NCI-H128 (cell line): ENCODE measurements around the gene KRT86.
"Not testable (repeated sequence)": the region's sequence is repeated elsewhere in the genome, so short reads cannot be mapped to it uniquely, and the experiment has no call there.

Experiments used
- DNase-seq: peaks from one replicate; lab custom pipeline; 2025; ENCODE audit not compliant: unreplicated experiment; lab: John Stamatoyannopoulos, UW

The KRT86 gene

GRCh38 chr12:52251367-52252051 is 22.9 kb upstream of the KRT86 start:
- DNase-seq, result no peak

- DNase-seq, result not testable (repeated sequence)
Measured at GRCh38 chr12:52252175-52252615, 22.2 kb upstream of the KRT86 start.

GRCh38 chr12:52252728-52253343 is 21.6 kb upstream of the KRT86 start:
- no peak for DNase-seq

DNA sequence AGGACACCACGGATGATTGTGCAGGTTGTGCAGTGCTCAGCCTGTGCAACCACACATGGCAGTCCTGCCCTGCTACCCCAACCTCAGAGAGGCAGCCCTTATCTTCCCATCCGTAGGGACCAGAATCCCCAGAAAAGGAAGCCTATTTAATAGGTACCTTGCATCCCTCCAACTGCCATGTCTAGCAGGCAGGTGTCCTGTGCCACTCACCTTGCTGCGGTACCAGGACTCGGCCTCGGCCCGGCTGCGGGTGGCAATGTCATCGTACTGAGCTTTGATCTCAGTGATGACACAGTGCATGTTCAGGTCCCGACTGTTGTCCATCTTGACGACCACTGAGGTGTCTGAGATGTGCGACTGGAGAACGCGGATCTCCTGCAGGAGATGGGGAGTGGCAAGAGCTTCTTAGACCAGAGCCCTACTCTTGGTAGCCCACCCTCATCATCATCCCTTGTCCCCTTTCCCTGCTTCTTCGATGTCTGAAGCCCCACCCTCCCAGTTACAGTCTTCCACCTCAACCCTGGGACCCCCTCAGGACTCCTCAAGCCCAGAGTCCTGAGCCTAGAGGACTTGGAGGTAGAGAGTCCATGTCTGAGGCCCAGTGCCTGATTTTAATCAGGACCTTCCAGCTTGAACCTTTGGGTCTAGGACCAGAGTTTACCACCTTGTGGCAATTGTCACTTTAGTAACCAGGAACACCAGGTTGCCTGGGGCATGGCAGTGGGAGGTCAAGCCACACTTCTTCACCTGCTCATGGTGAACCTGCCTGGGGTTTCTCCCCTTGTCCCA is 20.9 kb upstream of the KRT86 start:
- no peak for DNase-seq

GRCh38 chr12:52254180-52254964 is 20.1 kb upstream of the KRT86 start:
- DNase-seq, result no peak

GRCh38 chr12:52254965-52255751 is 19.3 kb upstream of the KRT86 start:
- no peak for DNase-seq

DNA sequence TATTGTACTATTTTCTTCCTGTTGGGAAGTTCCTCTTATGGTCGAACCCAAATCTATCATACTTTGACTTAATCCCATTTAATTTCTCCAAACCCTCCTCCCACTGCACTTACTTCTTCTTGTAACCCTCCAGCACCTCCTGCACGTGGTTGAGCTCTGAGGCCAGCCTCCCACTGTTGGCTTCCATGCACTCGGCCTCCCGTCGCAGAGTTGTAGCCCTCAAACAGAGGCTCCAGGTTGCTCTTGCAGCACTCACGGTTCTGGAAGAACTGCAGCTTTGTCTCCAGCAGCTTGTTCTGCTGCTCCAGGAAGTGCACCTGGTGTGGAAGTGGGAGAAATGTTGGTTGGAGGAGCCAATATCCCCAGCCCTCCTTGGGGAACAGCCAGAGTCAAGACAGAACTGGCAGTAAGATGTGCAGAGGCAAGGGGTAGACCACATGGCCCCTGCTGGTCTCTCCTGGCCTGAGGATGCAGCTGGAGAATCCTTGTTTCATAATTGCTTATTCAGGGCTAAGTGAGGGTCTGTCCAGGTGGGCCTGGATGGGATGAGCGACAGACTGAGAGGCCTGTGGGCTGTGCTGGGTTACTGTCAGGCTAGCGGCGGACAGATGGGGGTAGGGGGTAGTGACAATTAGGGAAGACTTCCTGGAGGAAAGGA is 18.4 kb upstream of the KRT86 start:
- DNase-seq, result no peak

GRCh38 chr12:52256584-52256935 is 17.9 kb upstream of the KRT86 start:
- DNase-seq, result no peak

- DNase-seq, result no peak
Measured at GRCh38 chr12:52257074-52257551, 17.3 kb upstream of the KRT86 start.

DNA sequence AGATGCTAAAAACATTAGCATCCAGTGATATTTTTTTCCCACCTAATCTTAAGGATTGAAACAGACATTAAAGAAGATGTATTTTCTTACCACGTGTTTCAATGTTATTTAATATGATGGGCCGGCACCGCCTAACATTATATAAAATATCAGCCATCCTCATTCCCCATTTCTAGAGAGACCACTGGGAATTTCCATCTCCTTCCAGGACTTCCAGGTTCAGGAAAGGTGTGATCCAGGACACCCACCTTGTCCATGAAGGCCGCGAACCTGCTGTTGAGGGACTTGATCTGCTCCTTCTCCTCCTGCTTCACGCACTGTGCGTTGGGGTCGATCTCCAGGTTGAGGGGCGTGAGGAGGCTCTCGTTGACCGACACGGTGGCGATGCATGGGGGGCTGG is 16.5 kb upstream of the KRT86 start:
- DNase-seq, result not testable (repeated sequence)

GRCh38 chr12:52258335-52258901 is 16.0 kb upstream of the KRT86 start:
- DNase-seq, result no peak

DNA sequence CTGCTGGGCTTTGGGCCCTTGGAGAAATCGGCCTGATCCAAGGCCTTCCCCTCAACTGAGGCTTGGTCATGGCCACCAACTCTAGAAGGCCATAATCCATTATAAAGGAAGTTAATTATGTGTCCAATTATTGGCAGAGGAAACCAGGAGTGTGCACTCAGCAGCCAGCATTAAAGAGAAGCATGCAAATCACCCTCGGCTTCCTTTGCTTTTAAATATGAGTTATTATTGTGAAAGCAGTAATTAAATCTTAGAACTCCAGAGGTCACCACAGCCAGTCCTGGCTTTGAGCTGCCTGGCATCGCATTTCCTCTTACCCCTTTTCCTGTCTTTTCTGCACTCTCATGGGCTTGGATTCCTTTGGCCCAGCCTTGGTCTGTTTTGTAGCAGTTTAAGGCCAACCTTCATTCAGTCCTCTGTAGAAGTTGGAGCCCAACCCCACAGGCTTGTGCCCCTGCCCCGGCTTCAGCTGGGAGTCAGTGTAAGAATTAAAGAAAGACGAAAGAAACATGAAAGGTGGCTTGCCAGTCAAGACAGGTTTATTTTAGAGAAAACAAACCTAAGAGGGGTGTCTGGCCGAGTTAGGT is 14.7 kb upstream of the KRT86 start:
- DNase-seq, result no peak

GRCh38 chr12:52260361-52261207 is 13.9 kb upstream of the KRT86 start:
- no peak for DNase-seq

- no peak for DNase-seq
Measured at GRCh38 chr12:52261208-52261484, 13.3 kb upstream of the KRT86 start.

GRCh38 chr12:52262286-52262685 is 12.2 kb upstream of the KRT86 start:
- no peak for DNase-seq

- no peak for DNase-seq
Measured at GRCh38 chr12:52263761-52264434, 10.5 kb upstream of the KRT86 start.

DNA sequence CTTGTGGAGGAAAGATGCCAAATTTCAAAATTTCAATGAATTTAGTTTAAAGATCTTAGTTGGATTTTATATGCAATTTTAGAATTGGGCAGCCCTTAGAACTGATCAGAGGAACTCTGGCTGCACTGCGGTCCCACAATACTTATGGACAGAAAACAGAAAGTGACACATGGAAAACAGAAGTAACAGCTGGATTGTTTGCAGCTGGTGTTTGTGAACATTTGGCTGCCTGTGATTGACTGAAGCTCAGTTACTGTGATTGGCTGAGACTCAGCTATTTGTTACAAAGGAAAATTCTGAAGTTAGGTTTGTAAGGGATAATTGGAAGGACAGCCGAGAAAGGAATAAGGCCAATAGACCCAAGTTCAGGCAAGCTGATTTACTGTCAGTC is 10.0 kb upstream of the KRT86 start:
- no peak for DNase-seq

GRCh38 chr12:52266514-52266913 is 7.9 kb upstream of the KRT86 start:
- no peak for DNase-seq
